Osteocyte (in vitro differentiated cells): Measurements from ENCODE around the gene MAMDC2. TPM values are rescaled to one million over a fixed set of nuclear protein-coding genes. Genes with fewer than 3 reads are reported as not detected.

Experiments
- DNase-seq: peaks from one replicate; pipeline ENCODE4 v3.0.0; 2021; ENCODE audit warnings: mixed read lengths; ENCODE audit not compliant: unreplicated experiment; ENCODE audit errors: extremely low spot score
- H3K27ac Mint-ChIP-seq: one replicate; pipeline ENCODE4 v1.8.0; 2021; ENCODE audit warnings: mild to moderate bottlenecking, mixed read lengths; ENCODE audit not compliant: unreplicated experiment
- H3K27me3 Mint-ChIP-seq: one replicate; pipeline ENCODE4 v1.8.0; 2021; ENCODE audit warnings: mixed read lengths; ENCODE audit not compliant: unreplicated experiment
- H3K36me3 Mint-ChIP-seq: one replicate; pipeline ENCODE4 v1.8.0; 2021; ENCODE audit warnings: mixed read lengths; ENCODE audit not compliant: unreplicated experiment
- H3K4me1 Mint-ChIP-seq: one replicate; pipeline ENCODE4 v1.8.0; 2021; ENCODE audit warnings: mixed read lengths; ENCODE audit not compliant: unreplicated experiment
- H3K4me3 Mint-ChIP-seq: one replicate; pipeline ENCODE4 v1.8.0; 2021; ENCODE audit warnings: mild to moderate bottlenecking, moderate library complexity, mixed read lengths; ENCODE audit not compliant: unreplicated experiment
- H3K9me3 Mint-ChIP-seq: one replicate; pipeline ENCODE4 v1.8.0; 2021; ENCODE audit warnings: mixed read lengths; ENCODE audit not compliant: unreplicated experiment
- total RNA-seq: library from RNA; stranded (reverse); gene quantifications from 2 replicates; pipeline ENCODE4 v1.2.1, GENCODE V29; 2021
- TF ChIP-seq, protein P1 (sequence below): fragments of 200-600 bp; sonication (generic); IDR thresholded peaks from 2 replicates; pipeline ENCODE4 v1.5.0; 2021; ENCODE audit warnings: antibody characterized with exemption, mild to moderate bottlenecking, moderate library complexity

Gene MAMDC2
- total RNA-seq, 1 donor from 2014 or later = 11.3 TPM

DNA sequence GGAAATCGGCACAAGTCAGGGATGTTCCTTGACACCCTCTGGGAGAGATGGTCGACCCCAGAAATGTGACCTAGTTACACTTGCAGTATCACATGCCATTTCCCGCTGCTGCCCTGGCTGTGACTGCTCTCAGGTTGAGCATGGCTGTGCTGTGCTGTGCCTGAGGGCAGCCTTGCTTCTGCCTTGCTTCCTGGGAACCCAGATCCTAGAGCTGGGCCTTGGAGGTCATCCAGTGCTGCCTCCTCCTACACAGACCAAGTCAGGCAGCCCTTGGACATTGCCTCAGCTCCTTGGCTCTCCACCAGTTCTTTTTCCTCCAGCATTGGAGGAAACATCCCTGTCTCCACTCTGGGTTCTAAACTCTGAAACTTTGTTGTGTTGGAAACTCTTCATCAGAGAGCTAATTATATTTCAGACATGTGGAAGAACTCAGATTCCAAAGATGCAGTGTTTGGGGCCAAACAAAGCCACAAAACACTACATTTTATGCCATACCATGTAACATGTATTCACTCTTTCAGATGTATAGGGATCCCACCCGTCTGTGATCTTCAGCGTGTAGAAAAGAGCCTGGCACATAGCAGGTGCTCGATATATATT lies 6.1 kb downstream of the MAMDC2 start:
- H3K27me3 Mint-ChIP-seq = no peaks in the 10 kb centered on the region
- no peak overlapping the region for H3K4me3 Mint-ChIP-seq
- no peaks in the 10 kb centered on the region for H3K9me3 Mint-ChIP-seq
- H3K4me1 Mint-ChIP-seq = peaks cover 70% of the 10 kb centered on the region
- no peaks in the 10 kb centered on the region for H3K36me3 Mint-ChIP-seq
- DNase-seq = no peak
- TF ChIP-seq, protein P1, sequence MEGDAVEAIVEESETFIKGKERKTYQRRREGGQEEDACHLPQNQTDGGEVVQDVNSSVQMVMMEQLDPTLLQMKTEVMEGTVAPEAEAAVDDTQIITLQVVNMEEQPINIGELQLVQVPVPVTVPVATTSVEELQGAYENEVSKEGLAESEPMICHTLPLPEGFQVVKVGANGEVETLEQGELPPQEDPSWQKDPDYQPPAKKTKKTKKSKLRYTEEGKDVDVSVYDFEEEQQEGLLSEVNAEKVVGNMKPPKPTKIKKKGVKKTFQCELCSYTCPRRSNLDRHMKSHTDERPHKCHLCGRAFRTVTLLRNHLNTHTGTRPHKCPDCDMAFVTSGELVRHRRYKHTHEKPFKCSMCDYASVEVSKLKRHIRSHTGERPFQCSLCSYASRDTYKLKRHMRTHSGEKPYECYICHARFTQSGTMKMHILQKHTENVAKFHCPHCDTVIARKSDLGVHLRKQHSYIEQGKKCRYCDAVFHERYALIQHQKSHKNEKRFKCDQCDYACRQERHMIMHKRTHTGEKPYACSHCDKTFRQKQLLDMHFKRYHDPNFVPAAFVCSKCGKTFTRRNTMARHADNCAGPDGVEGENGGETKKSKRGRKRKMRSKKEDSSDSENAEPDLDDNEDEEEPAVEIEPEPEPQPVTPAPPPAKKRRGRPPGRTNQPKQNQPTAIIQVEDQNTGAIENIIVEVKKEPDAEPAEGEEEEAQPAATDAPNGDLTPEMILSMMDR = no peak
- peak overlapping the region; percentile 79 for H3K27ac Mint-ChIP-seq

DNA sequence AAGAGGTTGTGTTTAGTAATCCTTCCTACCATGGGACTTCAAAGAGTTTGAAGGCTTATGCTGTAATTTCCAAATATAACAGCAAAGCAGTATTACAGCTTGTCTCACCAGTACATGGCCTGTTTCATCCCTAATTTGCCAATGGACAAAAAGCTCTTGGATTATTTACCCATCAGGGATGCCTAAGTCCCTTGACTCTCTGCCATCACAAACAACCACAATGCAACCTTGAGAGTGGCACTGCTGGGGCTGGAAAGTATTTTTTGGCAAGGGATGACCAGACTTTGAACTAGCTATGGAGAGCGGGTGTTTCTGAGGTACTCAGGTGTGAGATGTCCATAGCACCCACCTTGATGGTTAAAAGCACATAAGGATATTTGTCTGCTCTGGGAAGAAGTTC lies 9.1 kb downstream of the MAMDC2 start:
- Mint-ChIP-seq H3K36me3 (no peaks in the 10 kb centered on the region), H3K27me3 (no peaks in the 10 kb centered on the region), H3K9me3 (no peaks in the 10 kb centered on the region), H3K4me3 (no peak overlapping the region), H3K4me1 (peaks cover 45% of the 10 kb centered on the region), H3K27ac (no peak overlapping the region)
- TF ChIP-seq, protein P1 = no peak
- no peak for DNase-seq

DNA sequence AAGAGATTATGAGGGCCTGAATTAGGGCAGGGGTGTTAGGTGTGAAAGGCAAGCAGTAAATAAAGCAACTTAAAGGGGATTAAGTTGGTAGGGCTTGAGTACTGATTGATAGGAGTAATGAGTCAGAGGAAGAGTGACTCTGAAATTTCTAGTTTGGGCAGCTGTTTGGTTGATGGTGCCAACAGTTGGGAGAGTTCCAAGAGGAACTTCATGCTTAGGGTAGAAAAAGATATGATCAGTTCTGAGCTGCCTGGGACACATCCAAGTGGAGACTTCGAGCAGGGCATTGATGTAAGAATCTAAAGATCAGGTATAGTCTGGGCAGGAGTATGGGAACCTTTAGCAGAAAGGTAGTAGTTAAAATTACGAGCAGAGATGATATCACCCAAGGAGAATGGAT lies 10.2 kb downstream of the MAMDC2 start:
- no peaks in the 10 kb centered on the region for H3K9me3 Mint-ChIP-seq

DNA sequence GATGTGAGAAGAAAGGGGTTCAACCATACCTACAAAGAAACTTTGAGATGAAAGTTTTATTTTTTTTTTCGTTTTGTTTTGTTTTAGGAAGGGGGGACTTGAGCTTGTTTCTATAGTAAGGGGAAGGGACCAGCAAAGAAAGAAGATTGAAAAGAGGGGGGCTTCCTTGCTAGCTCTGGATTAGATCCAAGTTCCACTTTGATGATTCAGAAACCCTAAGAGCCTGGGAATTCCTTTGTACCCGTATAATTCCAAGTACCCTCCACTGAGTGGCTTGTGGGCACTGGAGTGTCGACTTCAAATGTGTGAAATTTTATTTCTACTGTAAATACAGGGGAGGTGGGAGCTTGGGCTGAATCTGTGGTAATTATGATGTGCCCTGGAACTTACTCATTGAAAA lies 10.9 kb downstream of the MAMDC2 start:
- no peaks in the 10 kb centered on the region for H3K36me3 Mint-ChIP-seq
- H3K4me3 Mint-ChIP-seq = no peak overlapping the region
- H3K4me1 Mint-ChIP-seq = peaks cover 42% of the 10 kb centered on the region
- TF ChIP-seq, protein P1 = no peak
- H3K27ac Mint-ChIP-seq = peak overlapping the region; percentile 56
- no peaks in the 10 kb centered on the region for H3K9me3 Mint-ChIP-seq
- DNase-seq = no peak
- no peaks in the 10 kb centered on the region for H3K27me3 Mint-ChIP-seq

More for the DNA sequence above, 10.2 kb downstream of the MAMDC2 start:
- H3K4me3 Mint-ChIP-seq = no peak overlapping the region
- H3K27me3 Mint-ChIP-seq = no peaks in the 10 kb centered on the region
- TF ChIP-seq, protein P1 = no peak
- no peaks in the 10 kb centered on the region for H3K36me3 Mint-ChIP-seq
- H3K27ac Mint-ChIP-seq = peak overlapping the region; percentile 56
- H3K4me1 Mint-ChIP-seq = peaks cover 42% of the 10 kb centered on the region
- DNase-seq = no peak

DNA sequence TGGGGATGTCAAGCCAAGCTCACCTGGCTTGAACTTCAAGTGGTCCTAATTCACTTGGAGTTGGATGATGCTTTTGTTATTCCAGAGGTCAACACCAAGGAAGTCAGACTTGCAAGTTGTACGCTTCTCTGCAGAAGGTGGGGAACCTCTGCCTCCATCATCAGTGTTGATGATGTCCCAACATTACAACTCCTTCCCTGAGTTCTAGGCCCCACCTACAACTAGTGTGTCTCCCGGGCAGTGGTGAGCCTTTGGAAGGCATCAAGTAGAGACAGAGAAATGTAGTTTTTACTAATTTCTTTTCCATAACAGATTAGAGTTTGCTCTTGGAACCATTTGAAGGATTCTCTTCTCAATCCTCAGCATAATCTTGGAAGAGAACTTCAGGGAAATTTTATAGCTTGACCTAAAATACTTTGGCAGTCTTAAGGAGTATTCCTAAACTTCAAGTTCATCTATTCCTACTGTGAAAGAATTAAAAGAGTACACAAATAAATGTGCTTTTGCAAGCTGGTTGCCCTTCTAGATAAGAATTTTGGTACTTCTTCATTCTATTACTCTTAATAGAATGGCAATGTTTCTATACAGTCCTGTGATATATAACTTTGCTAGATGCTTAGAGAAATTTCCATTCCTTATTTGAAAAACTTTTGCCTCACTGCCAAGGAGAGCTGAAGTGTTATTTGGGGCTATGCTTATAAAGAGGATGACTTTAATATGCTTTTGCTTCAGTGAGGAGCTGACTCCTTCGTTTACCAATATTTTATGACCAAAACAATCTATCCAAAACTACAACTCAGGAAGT lies 12.0 kb downstream of the MAMDC2 start:
- H3K27ac Mint-ChIP-seq = no peak overlapping the region
- DNase-seq = no peak
- H3K4me1 Mint-ChIP-seq = peaks cover 43% of the 10 kb centered on the region

More for the DNA sequence above, 12.0 kb downstream of the MAMDC2 start:
- no peaks in the 10 kb centered on the region for H3K27me3 Mint-ChIP-seq
- TF ChIP-seq, protein P1 = no peak
- no peak overlapping the region for H3K4me3 Mint-ChIP-seq
- H3K9me3 Mint-ChIP-seq = no peaks in the 10 kb centered on the region
- H3K36me3 Mint-ChIP-seq = no peaks in the 10 kb centered on the region
